GM21576 (cell line): ENCODE results near the gene AHNAK2.
"Not testable (repeated sequence)": the region's sequence is repeated elsewhere in the genome, so short reads cannot be mapped to it uniquely, and the experiment has no call there.

ENCODE experiments used
- ATAC-seq: cut with Tn5 transposase; IDR thresholded peaks from one replicate; pipeline ENCODE4 v1.9.1; 2021; ENCODE audit warnings: mild to moderate bottlenecking, moderate library complexity; ENCODE audit not compliant: unreplicated experiment

The AHNAK2 gene

GRCh38 chr14:104929268-104930230 is 48.6 kb downstream of the AHNAK2 start:
- no peak for ATAC-seq

- no peak for ATAC-seq
Observed at GRCh38 chr14:104928391-104929133, 49.6 kb downstream of the AHNAK2 start.

GRCh38 chr14:104927901-104928300 is 50.3 kb downstream of the AHNAK2 start:
- no peak for ATAC-seq

GRCh38 chr14:104927432-104927816 is 50.8 kb downstream of the AHNAK2 start:
- ATAC-seq, result no peak

- peak; percentile 83 for ATAC-seq
Observed at GRCh38 chr14:104926619-104927431, 51.3 kb downstream of the AHNAK2 start.

- no peak for ATAC-seq
Observed at GRCh38 chr14:104925855-104926609, 52.1 kb downstream of the AHNAK2 start.

- no peak for ATAC-seq
Observed at GRCh38 chr14:104925214-104925854, 52.8 kb downstream of the AHNAK2 start.

GRCh38 chr14:104924421-104925213 is 53.6 kb downstream of the AHNAK2 start, which contains the start of gene PLD4:
TSS of gene PLD4 (plus strand) at chr14:104924879. CDS start at chr14:104927141, 2,262 bp downstream.
- ATAC-seq, result no peak

- ATAC-seq, result no peak
Observed at GRCh38 chr14:104923640-104924420, 54.3 kb downstream of the AHNAK2 start.

- no peak for ATAC-seq
Observed at GRCh38 chr14:104919993-104920315, 58.2 kb downstream of the AHNAK2 start.

- ATAC-seq, result not testable (repeated sequence)
Observed at GRCh38 chr14:104919152-104919992, 58.8 kb downstream of the AHNAK2 start.

GRCh38 chr14:104917993-104918392 is 60.2 kb downstream of the AHNAK2 start:
- ATAC-seq, result no peak

- ATAC-seq, result no peak
Observed at GRCh38 chr14:104917116-104917515, 61.1 kb downstream of the AHNAK2 start.

GRCh38 chr14:104913435-104913834 is 64.7 kb downstream of the AHNAK2 start:
- ATAC-seq, result no peak

GRCh38 chr14:104912053-104912452 is 66.1 kb downstream of the AHNAK2 start:
- ATAC-seq, result no peak

GRCh38 chr14:104908303-104908702 is 69.9 kb downstream of the AHNAK2 start:
- no peak for ATAC-seq

- not testable (repeated sequence) for ATAC-seq
Observed at GRCh38 chr14:104905579-104905933, 72.6 kb downstream of the AHNAK2 start.
